Type B pancreatic cell (in vitro differentiated cells): ENCODE data around the gene GRK7. TPM values are rescaled to one million over a fixed set of nuclear protein-coding genes. Genes with fewer than 3 reads are reported as not detected.

Experiments
- DNase-seq: peaks from one replicate; pipeline ENCODE4 v3.0.0; 2021; ENCODE audit warnings: mixed read lengths; ENCODE audit not compliant: unreplicated experiment; ENCODE audit errors: extremely low spot score
- H3K27ac Mint-ChIP-seq: 2 replicates; pipeline ENCODE4 v1.8.0; 2021; ENCODE audit warnings: mild to moderate bottlenecking, mixed read lengths
- H3K27me3 Mint-ChIP-seq: 2 replicates; pipeline ENCODE4 v1.8.0; 2021; ENCODE audit warnings: mixed read lengths
- H3K36me3 Mint-ChIP-seq: 2 replicates; pipeline ENCODE4 v1.8.0; 2021; ENCODE audit warnings: mixed read lengths
- H3K4me1 Mint-ChIP-seq: one replicate; pipeline ENCODE4 v1.8.0; 2021; ENCODE audit warnings: mixed read lengths; ENCODE audit not compliant: unreplicated experiment
- H3K4me3 Mint-ChIP-seq: 2 replicates; pipeline ENCODE4 v1.8.0; 2021; ENCODE audit warnings: mild to moderate bottlenecking, mixed read lengths
- H3K9me3 Mint-ChIP-seq: 2 replicates; pipeline ENCODE4 v1.8.0; 2021; ENCODE audit warnings: mixed read lengths
- CTCF ChIP-seq: fragments of 200-600 bp; sonication (generic); conservative IDR thresholded peaks from 2 replicates; pipeline ENCODE4 v1.5.0; 2021; ENCODE audit warnings: antibody characterized with exemption, mild to moderate bottlenecking
- total RNA-seq: library from RNA; stranded (reverse); gene quantifications from 2 replicates; pipeline ENCODE4 v1.2.1, GENCODE V29; 2021; ENCODE audit warnings: low replicate concordance

Gene GRK7
- total RNA-seq, 1 donor from 2014 or later, result 0.10 TPM

DNA sequence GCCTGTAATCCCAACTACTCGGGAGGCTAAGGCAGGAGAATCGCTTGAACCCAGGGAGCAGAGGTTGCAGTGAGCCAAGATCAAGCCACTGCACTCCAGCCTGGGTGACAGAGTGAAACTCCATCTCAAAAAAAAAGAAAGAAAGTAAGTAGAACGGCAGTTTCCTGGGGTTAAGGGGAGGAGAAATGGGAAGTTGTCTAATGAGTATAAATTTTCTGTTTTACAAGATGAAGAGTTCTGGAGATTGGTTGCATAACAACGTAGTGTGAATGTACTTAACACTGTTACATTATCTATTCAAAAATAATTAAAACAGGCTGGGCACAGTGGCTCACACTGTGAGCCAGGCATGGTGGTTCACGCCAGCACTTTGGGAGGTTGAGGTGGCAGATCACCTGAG lies 45.4 kb downstream of the GRK7 start:
- DNase-seq, result no peak
- no peaks in the 10 kb centered on the region for H3K4me1 Mint-ChIP-seq
- no peaks in the 10 kb centered on the region for H3K9me3 Mint-ChIP-seq
- no peaks in the 10 kb centered on the region for H3K27me3 Mint-ChIP-seq
- no peak overlapping the region for H3K27ac Mint-ChIP-seq
- H3K36me3 Mint-ChIP-seq, result no peaks in the 10 kb centered on the region
- no peak overlapping the region for H3K4me3 Mint-ChIP-seq
- no peak for TF ChIP-seq CTCF

DNA sequence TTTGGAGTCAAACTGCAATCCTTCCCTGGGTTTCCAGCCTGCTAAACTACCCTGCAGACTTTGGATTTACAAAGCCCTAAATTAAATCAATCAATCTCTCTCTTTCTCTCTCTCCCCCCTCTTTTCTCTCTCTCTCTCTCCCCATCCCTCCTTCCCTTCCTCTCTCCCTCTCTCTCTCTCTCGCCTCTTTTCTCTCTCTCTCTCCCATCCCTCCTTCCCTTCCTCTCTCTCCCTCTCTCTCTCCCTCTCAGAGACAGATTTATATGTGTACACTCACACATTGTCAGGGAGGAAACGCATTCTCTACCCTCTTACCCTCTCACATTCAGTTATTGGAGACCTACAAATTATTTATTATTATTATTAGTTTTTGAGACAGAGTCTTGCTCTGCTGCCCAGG lies 47.0 kb downstream of the GRK7 start:
- Mint-ChIP-seq H3K4me1 (no peaks in the 10 kb centered on the region), H3K27me3 (no peaks in the 10 kb centered on the region), H3K9me3 (no peaks in the 10 kb centered on the region), H3K27ac (no peak overlapping the region), H3K36me3 (no peaks in the 10 kb centered on the region), H3K4me3 (no peak overlapping the region)
- DNase-seq, result no peak
- no peak for TF ChIP-seq CTCF

DNA sequence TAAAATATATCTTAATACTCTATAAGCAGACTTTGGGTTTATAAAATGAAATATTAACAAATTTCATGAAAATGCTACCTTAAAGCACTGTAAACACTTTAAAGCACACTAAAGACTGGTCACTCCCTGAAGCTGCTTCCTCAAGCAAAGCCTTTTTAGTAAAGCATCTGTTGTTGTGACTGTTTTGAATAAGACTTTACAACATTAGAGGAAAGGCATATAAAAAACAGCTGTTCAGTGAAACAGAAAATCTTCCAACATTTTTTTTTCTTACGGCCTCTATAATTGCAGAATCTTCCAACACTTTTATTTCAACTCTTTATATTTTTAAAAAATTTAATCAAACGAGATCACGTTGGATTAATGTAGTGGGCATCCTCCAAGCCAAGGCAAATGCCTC lies 48.1 kb downstream of the GRK7 start:
- Mint-ChIP-seq H3K4me3 (no peak overlapping the region), H3K27ac (no peak overlapping the region), H3K9me3 (no peaks in the 10 kb centered on the region), H3K27me3 (no peaks in the 10 kb centered on the region), H3K4me1 (no peaks in the 10 kb centered on the region), H3K36me3 (no peaks in the 10 kb centered on the region)
- no peak for DNase-seq
- no peak for TF ChIP-seq CTCF

DNA sequence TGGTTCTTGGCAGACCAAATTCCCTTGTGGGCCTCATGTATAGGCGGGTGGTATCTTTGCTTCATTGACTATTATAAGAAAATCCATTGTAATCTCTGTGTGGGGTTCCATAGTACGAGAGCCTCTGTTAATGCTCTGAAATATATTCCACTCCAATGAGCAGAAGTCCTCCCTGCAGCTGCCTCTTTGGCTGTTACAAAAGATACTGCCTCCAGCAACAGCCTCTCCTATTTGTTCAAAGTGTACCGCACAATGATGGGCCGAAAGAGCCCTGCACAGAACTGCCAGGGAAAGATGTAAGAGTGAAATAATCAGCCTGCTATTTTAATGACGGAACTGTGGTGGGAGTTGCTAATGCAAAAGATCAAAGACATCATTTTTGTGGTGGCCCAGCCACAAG lies 48.9 kb downstream of the GRK7 start:
- Mint-ChIP-seq H3K9me3 (no peaks in the 10 kb centered on the region), H3K4me1 (peaks cover 6% of the 10 kb centered on the region), H3K36me3 (no peaks in the 10 kb centered on the region), H3K27me3 (peaks cover 5% of the 10 kb centered on the region), H3K27ac (no peak overlapping the region), H3K4me3 (no peak overlapping the region)
- no peak for TF ChIP-seq CTCF
- DNase-seq, result no peak

DNA sequence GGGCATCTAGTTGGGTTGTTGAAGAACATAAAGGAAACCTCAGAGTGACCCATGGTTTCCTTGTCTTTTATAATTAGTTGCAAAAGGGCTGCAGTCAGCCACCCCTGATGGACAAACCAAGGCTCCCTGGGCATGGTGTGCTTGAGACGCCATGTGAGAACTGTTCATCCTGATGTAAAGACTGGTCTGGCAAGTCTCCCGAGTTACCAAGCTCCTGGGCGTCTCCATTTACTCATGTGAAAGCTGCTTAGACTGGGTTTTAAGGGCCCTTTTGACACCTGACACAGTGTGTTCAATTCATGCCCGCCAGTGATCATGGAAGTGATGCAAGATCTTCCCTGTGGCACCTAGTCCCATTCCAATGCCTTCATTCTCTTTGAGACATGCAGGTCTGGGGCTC lies 49.4 kb downstream of the GRK7 start:
- DNase-seq, result no peak
- H3K36me3 Mint-ChIP-seq, result no peaks in the 10 kb centered on the region
- H3K4me1 Mint-ChIP-seq, result peaks cover 7% of the 10 kb centered on the region
- H3K27me3 Mint-ChIP-seq, result peaks cover 5% of the 10 kb centered on the region
- no peak for TF ChIP-seq CTCF
- no peak overlapping the region for H3K4me3 Mint-ChIP-seq
- no peak overlapping the region for H3K27ac Mint-ChIP-seq
- no peaks in the 10 kb centered on the region for H3K9me3 Mint-ChIP-seq

Other genes starting within 250 kb of the GRK7 start
- gene RNF7, start 25.1 kb upstream of the GRK7 start, total RNA-seq, result 106 and 107 TPM in 2 replicates
- gene ATP1B3, start 113.2 kb downstream of the GRK7 start, total RNA-seq, result 127 and 135 TPM in 2 replicates